GM08714 (cell line): ENCODE measurements around the gene PEDS1.
"Not testable (repeated sequence)": the region's sequence is repeated elsewhere in the genome, so short reads cannot be mapped to it uniquely, and the experiment has no call there.

Experiments used
- H3K4me3 ChIP-seq: fragments of 200-500 bp; sonication (Bioruptor generic); 2 replicates; pipeline ENCODE4 v1.5.1; 2014; ENCODE audit warnings: mild to moderate bottlenecking, low read length, inconsistent platforms
- ZNF274 ChIP-seq: IDR thresholded peaks from 2 replicates; pipeline ENCODE4 v1.6.1; 2012; ENCODE audit warnings: mild to moderate bottlenecking, low read depth, low read length

Gene PEDS1

DNA sequence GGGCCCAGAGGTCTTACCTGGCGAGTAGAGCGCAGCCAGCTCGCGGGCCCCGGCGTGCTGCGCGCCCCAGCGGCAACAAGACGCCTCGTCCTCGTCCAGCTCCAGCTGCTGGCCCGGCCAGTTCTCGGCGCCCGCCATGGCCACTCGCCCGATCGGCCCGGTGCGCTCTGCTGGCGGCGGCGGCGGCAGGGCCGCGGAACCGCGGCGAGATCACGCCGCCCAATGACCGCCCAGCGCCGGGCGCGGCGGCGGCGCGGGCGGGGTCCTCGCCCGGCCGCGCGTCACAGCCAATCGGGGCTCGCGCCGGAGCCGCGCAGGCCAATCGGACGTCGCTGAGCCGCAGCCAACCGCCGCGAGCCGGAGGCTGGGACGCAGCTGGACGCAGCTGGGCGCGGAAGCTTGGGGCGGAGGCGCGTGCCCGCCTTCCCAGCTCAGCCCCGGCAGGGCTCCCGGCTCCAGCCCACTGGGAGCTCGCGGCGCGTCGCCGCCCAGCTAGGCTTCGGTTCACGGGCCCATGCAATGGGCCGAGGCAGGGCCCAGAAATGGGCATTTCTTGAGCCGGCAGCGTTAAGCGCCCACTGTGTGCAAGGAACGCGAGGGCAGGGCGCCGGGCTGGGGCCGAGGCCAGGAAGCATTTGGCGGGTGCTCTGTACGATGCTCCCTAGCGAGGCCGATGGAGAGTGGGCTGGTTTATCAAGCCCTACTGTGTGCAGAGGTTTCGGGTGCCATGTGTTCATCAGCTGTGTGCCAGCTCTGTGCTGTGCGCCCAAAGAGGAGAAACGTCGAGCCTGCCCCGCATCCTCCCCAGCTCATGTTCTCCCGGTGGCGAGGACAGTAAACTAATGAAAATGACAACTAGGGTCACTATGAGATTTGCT is at the start of gene PEDS1:
PEDS1 (minus strand) TSS at position 224 of the 878 bp plus-strand sequence; CDS start at position 138, 86 bp downstream.
- peak within 1 kb of the TSS; percentile 70 for H3K4me3 ChIP-seq
- no peak for TF ChIP-seq ZNF274

DNA sequence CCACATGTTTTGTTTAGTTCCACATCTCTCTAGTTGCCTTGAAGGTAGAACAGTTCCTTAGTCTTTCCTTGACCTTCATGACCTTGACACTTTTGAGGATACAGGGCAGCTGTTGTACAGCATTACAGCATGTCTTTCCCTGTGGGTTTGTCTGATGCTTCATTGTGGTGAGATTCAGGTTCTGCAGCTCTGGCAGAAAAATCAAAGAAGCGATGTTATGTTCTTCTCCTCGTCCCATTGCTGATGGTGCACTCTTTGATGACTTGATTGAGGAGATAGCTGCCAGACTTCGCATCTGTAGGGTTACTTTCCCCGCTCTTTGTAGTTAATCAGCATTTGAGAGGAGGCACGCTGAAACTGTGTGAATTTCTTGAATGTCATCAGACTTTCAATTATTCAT is 49.2 kb upstream of the PEDS1 start:
- no peak for TF ChIP-seq ZNF274
- H3K4me3 ChIP-seq = no peak overlapping the region

DNA sequence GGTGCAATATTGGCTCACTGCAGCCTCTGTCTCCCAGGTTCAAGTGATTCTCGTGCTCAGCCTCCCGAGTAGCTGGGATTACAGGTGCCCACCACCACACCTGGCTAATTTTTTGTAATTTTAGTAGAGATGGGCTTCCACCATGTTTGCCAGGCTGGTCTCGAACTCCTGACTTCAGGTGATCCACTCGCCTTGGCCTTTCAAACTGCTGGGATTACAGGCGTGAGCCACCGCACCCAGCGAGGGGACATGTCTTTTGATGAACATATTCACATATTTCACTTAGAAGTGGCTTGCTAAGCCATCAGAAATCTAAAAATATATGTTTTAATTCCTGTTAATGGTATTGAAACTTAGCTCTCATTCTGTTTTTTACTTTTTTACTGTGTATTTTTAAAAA is 48.2 kb upstream of the PEDS1 start:
- not testable (repeated sequence) for H3K4me3 ChIP-seq

DNA sequence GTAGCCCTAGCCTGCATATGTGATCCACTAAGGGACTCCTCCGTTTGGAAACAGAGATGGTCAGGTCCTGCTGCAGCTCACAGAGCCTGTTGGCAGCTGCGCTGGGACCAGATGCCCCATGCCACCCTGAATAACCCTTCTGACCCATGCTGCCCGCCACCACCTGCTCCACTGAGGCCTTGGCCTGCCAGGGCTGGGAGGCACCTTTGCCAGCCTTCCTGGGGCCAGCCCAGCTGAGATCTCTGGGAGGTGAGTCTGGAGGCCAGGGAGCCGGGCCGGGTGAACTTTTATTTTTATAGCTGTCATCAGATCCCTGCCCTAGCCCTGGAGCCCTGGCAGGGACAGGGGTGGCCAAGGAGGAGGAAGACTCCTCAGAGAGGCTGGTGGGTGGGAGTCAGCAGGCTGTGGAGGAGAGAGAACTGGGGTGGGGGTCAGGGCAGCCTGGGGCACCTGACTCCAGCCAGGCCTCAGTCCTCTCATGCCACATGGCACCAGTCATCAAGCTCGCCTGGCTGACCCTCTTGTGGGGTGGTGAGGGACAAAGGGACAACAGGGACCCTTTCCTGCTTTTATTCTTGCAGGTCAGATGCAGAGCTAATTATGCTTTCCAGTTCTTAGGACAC is 47.1 kb upstream of the PEDS1 start:
- H3K4me3 ChIP-seq = no peak overlapping the region
- TF ChIP-seq ZNF274 = no peak

DNA sequence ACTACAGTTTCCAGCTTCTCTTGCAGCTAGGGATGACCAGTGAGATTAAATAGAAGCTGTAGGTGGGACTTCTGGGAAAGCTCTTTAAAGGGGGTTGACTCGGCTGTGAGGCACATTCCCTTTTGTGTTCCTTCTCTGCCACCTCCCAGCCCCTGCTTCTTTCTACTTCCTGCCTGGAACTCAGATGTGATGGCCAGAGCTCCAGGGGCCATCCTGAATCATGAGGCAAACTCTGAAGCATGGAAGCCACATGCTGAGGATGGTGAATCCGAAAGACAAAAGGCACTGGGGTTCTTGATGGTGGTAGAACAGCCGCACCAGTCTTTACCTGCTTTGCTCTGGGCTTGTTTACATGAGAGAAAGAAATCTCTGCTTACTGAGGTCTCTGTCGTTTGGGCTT is 46.2 kb upstream of the PEDS1 start:
- H3K4me3 ChIP-seq = no peak overlapping the region
- no peak for TF ChIP-seq ZNF274

DNA sequence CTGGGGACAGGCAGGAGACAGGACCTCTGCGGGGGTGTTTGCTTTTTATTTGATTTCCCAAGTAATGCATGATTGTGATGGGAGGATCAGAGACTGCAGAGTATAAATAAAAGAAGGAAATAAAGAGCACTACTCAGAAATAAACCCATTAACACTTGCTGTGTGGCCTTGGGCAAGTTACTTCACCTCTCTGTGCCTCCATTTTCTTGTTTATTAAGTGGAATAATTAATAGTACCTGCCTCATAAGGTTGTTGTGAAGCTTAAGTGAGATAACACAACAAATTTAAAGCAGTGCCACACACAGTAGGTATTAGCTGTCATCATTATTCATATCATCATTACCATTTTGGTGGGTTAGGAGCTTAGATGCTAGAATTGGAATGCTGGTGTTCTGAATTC is 45.2 kb upstream of the PEDS1 start:
- no peak for TF ChIP-seq ZNF274

DNA sequence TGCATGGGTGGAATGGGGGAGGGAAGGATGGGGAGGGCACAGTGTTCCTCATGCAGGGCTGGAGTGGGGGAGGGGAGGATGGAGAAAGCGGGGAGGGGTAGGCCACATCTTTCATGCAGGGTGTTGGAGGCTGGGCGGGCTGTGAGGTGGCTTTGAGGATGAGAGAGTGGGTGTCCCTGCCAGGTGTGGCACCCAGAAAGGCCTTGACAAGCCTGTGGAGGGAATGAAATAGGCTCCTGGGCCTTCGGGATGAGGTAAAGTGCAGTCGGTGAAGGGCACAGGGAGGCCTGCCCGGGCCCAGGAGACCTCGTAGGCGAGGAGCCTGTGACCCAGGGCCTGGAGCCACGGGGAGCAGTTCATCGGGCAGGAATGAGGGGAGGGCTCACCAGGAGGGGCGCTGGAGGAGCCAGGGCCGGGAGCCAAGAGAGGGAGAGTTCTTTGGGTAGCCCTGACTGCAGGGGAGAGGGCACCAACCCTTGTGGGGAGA is 44.7 kb upstream of the PEDS1 start:
- no peak for TF ChIP-seq ZNF274
- no peak overlapping the region for H3K4me3 ChIP-seq

More for the DNA sequence above, 45.2 kb upstream of the PEDS1 start:
- no peak overlapping the region for H3K4me3 ChIP-seq

DNA sequence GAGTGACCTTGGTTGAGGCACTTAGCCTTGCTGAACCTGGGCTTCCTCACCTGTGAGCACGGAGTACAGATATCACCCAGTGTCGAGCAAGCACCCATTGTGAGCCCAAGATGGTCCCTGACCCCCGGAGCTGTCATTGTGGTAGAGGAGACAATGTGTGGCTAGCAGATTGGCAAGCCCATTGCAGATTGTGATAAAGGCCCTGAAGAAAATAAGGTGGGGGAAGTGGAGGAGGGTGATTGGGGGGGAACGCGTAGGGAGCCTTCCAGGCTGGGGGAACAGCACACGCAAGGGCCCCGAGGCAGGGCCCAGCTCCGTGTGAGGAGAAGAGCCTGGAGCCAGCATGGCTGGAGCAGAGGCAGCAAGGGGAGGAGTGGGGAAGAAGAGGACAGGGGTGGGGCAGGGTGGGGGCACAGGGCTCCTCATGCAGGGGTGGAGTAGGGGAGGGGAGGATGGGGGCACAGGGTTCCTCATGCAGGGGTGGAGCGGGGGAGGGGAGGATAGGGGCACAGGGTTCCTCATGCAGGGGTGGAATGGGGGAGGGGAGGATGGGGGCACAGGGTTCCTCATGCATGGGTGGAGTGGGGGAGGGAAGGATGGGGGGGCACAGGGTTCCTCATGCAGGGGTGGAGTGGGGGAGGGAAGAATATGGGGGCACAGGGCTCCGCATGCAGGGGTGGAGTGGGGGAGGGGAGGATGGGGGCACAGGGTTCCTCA is 44.1 kb upstream of the PEDS1 start:
- no peak overlapping the region for H3K4me3 ChIP-seq
- TF ChIP-seq ZNF274 = no peak

DNA sequence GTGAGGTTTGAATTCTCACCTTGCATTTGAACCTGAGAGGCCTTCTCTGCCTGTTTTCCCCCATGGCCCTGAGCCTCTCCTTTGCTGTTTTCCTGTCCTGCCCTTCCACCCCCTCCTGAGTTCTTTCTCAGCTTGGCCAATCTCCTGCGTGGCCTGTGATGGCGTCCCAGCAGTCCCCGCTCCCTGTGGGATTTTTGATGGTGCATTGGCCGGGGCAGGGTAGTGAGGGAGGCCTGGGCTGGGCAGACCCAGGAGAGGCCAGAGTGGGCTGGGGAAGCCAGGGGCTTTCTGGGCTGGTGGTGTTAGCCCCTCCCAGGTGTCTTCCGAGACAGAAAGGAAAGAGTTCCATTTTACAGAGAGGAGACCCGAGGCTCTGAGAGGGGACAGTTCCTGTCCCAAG is 43.4 kb upstream of the PEDS1 start:
- TF ChIP-seq ZNF274 = no peak
- H3K4me3 ChIP-seq = no peak overlapping the region

DNA sequence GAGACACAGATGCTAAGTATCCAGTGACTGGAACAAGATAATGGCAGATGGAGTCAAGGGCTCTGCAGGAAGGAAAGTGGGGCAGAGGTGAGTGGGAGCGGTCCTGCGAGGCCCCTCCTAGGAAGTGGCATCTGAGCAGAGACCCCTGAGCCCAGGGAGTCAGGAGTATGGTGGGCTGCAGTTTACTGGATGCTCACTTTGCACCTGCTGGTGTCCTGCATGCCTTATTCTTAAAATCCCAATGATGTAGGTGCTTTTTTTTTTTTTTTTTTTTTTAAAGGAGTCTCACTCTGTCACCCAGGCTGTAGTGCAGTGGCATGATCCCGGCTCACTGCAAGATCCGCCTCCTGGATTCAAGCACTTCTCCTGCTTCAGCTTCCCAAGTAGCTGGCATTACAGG is 42.7 kb upstream of the PEDS1 start:
- no peak overlapping the region for H3K4me3 ChIP-seq
- TF ChIP-seq ZNF274 = no peak

DNA sequence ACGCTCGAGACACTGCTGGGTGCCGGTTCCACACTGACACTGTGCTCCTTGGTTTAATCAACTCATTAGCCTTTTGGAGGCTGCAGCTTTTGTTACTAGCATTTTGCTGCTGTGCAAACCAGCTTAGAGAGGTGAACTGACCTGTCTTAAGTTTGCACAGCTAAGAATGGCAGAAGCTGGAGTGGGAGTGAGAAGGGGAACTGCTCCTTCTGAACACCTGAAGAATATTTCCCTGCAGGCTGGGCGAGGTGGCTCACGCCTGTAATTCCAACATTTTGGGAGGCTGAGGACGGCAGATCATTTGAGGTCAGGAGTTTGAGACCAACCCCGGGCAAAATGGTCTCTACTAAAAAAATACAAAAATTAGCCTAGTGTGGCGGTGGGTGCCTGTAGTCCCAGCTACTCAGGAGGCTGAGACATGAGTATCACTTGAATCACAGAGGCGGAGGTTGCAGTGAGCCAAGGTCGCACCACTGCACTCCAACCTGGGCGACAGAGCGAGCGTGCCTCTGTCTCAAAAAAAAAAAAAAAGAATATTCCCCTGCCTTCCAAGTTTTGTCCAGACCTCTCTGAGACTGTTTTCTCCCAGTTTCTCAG is 42.1 kb upstream of the PEDS1 start:
- no peak for TF ChIP-seq ZNF274
- no peak overlapping the region for H3K4me3 ChIP-seq

DNA sequence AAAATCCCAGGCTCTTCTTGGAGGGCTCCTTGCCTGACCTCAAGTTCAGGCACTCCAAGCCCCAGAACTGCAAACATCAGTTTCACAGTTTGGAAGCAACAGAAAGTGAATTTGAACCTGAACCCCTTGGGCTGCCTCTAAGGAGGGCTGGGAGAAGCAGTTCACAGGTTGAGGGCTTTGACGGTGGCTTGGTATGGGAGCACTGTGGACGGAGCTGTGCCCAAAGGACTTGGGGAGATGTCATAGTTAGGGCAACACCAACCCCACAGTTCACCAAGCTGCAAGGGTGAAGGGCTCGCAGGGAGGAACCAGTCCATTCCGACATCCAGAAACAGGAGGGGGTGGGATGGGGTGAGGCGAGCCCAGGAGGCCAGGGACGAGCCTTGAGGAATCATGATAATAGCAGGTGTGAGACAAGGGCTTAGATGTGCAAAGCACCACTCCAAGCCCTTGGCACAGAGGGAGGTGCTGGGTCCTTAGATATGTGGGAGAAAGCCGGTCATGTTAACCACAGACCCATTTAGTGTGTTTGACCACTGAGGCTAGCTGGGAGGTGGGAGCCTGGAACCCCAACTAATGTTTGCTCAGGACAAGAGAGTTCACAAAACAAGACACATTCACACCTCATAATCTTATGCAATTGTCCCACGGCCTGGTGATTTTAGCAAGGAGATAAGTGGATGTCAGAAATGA is 41.5 kb upstream of the PEDS1 start:
- no peak overlapping the region for H3K4me3 ChIP-seq
- no peak for TF ChIP-seq ZNF274

DNA sequence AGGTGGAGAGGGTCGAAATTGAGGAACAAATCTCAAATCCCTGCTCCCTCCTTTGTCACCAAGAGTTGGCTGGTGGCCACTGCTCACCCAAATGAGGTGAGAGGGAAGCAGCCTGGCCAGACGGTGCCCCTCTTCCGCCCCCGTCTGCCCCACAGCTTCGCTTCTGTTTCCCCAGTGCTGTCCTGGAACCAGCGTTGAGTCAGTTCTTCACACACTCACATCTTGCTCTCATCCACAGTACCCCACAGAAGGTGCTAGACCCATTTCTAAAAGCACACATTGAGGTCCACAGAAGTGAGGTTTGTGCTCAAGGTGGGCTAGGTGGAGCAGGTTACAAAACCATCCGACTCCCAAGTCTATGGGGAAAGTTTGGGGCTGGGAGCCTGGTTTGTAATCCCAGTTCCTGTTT is 40.9 kb upstream of the PEDS1 start:
- no peak for TF ChIP-seq ZNF274
- no peak overlapping the region for H3K4me3 ChIP-seq
